ENCODE measurements around the gene C3orf80. TPM values are rescaled to one million over a fixed set of nuclear protein-coding genes. Genes with fewer than 3 reads are reported as not detected.
"Not testable (repeated sequence)": the region's sequence is repeated elsewhere in the genome, so short reads cannot be mapped to it uniquely, and the experiment has no call there.

C3orf80 gene
- total RNA-seq (ENCODE audit: low replicate concordance), result not detected in 2 replicates

- Histone ChIP-seq H3K4me3 (peak within 1 kb of the TSS; percentile 54), H3K4me2 (peak within 1 kb of the TSS; percentile 89), H3K79me2 (ENCODE audit: low read depth) (no peaks in the 10 kb centered on the region), H2AFZ (replicated peaks) (peak within 1 kb of the TSS; percentile 74), H4K20me1 (ENCODE audit: low read depth) (peaks cover 23% of the 10 kb centered on the region), H3K9me3 (ENCODE audit: low read depth) (no peaks in the 10 kb centered on the region), H3K27ac (no peak within 1 kb of the TSS), H3K36me3 (no peaks in the 10 kb centered on the region), H3K4me1 (peaks cover 10% of the 10 kb centered on the region), H3K9ac (no peak within 1 kb of the TSS), H3K27me3 (peaks cover 100% of the 10 kb centered on the region), H3F3A (ENCODE audit: low read depth) (peaks cover 23% of the 10 kb centered on the region)
- Mint-ChIP-seq H3K36me3 (no peaks in the 10 kb centered on the region), H3K27me3 (ENCODE audit: insufficient read depth, low read depth) (peaks cover 25% of the 10 kb centered on the region), H3K9me3 (no peaks in the 10 kb centered on the region), H3K4me1 (peaks cover 14% of the 10 kb centered on the region), H3K4me3 (peak within 1 kb of the TSS; percentile 90), H3K27ac (no peak within 1 kb of the TSS)
- TF ChIP-seq EZH2 (IDR thresholded peaks at IDR 0.05) (peak; percentile 81), CTCF (IDR thresholded peaks at IDR 0.05) (peak; percentile 35), EZH2phosphoT487 (IDR thresholded peaks at IDR 0.05) (peak; percentile 80)
- peak; percentile 85 for DNase-seq (ENCODE audit: low spot score)
These were observed at the start of gene C3orf80 for GRCh38 chr3:160225176-160226025. C3orf80 (plus strand) TSS chr3:160225422; CDS start chr3:160225636, 214 bp downstream.

GRCh38 chr3:160176923-160177322 is 48.3 kb upstream of the C3orf80 start:
- Histone ChIP-seq H4K20me1 (ENCODE audit: low read depth) (no peaks in the 10 kb centered on the region), H3K9me3 (ENCODE audit: low read depth) (no peaks in the 10 kb centered on the region), H3K4me3 (no peak overlapping the region), H3K36me3 (no peaks in the 10 kb centered on the region), H2AFZ (replicated peaks) (no peak overlapping the region), H3K4me1 (peaks cover 8% of the 10 kb centered on the region), H3K79me2 (ENCODE audit: low read depth) (no peaks in the 10 kb centered on the region), H3F3A (ENCODE audit: low read depth) (no peaks in the 10 kb centered on the region), H3K27me3 (no peaks in the 10 kb centered on the region), H3K27ac (no peak overlapping the region), H3K4me2 (no peak overlapping the region), H3K9ac (no peak overlapping the region)
- Mint-ChIP-seq H3K9me3 (peaks cover 6% of the 10 kb centered on the region), H3K27me3 (ENCODE audit: insufficient read depth, low read depth) (no peaks in the 10 kb centered on the region), H3K4me1 (no peaks in the 10 kb centered on the region), H3K36me3 (peaks cover 3% of the 10 kb centered on the region), H3K4me3 (no peak overlapping the region), H3K27ac (no peak overlapping the region)
- no peak for DNase-seq (ENCODE audit: low spot score)
- TF ChIP-seq EZH2 (IDR thresholded peaks at IDR 0.05) (no peak), EZH2phosphoT487 (IDR thresholded peaks at IDR 0.05) (no peak), CTCF (IDR thresholded peaks at IDR 0.05) (no peak)

- not testable (repeated sequence) for H4K20me1 ChIP-seq (ENCODE audit: low read depth); H3K27me3 ChIP-seq; H3K9me3 ChIP-seq (ENCODE audit: low read depth); H3K9ac ChIP-seq; H3K4me1 Mint-ChIP-seq; H3K4me1 ChIP-seq; H3K27me3 Mint-ChIP-seq (ENCODE audit: insufficient read depth, low read depth); H3K27ac Mint-ChIP-seq; H3K4me3 ChIP-seq; H3K9me3 Mint-ChIP-seq; H3K36me3 Mint-ChIP-seq; H3K4me3 Mint-ChIP-seq; H2AFZ ChIP-seq (replicated peaks); H3K36me3 ChIP-seq; H3K4me2 ChIP-seq; H3F3A ChIP-seq (ENCODE audit: low read depth); H3K27ac ChIP-seq; DNase-seq (ENCODE audit: low spot score); H3K79me2 ChIP-seq (ENCODE audit: low read depth)
These were observed 46.6 kb upstream of the C3orf80 start for GRCh38 chr3:160178661-160179060.

GRCh38 chr3:160179403-160179802 is 45.8 kb upstream of the C3orf80 start:
- not testable (repeated sequence) for H2AFZ ChIP-seq (replicated peaks)

More at GRCh38 chr3:160179403-160179802, 45.8 kb upstream of the C3orf80 start:
- not testable (repeated sequence) for H3K36me3 Mint-ChIP-seq; H3K4me1 Mint-ChIP-seq; H3K9me3 Mint-ChIP-seq; H4K20me1 ChIP-seq (ENCODE audit: low read depth); H3K9ac ChIP-seq; H3K27ac ChIP-seq; H3K4me3 ChIP-seq; H3F3A ChIP-seq (ENCODE audit: low read depth); H3K27me3 ChIP-seq; H3K27ac Mint-ChIP-seq; H3K79me2 ChIP-seq (ENCODE audit: low read depth); DNase-seq (ENCODE audit: low spot score); H3K4me1 ChIP-seq; H3K4me3 Mint-ChIP-seq; H3K36me3 ChIP-seq; H3K9me3 ChIP-seq (ENCODE audit: low read depth); H3K27me3 Mint-ChIP-seq (ENCODE audit: insufficient read depth, low read depth); H3K4me2 ChIP-seq

All from neural progenitor cell (in vitro differentiated cells).